H1 (cell line): ENCODE data around the gene ADGRL3. TPM values are rescaled to one million over a fixed set of nuclear protein-coding genes. Genes with fewer than 3 reads are reported as not detected.

Experiments
- CTCF ChIA-PET: fragments of 300-600 bp; sonication (Branson Sonifier 250); formaldehyde crosslinking; loops from one replicate; lab custom pipeline; 2021; ENCODE audit not compliant: partially characterized antibody; lab: Charles Lee
- POLR2A ChIA-PET: fragments of 300-600 bp; sonication (Branson Sonifier 250); formaldehyde crosslinking; loops from one replicate; lab custom pipeline; 2021; ENCODE audit warnings: inconsistent platforms; ENCODE audit not compliant: partially characterized antibody; lab: Charles Lee
- DNase-seq, 2 experiments: peaks; one replicate each; pipeline versions ENCODE4 v3.0.0 to v3.0.0-alpha.2; 2010 to 2022; ENCODE audit warnings: low spot score in 2 of 2, low read depth in 1 of 2, mixed read lengths in 1 of 2
- FAIRE-seq: peaks from 2 replicates; lab custom pipeline; 2011; peaks lifted over from hg19 to GRCh38; lab: Jason Lieb, UNC
- H2AFZ ChIP-seq: 2 replicates; pipeline ENCODE4 v1.8.1; 2012; ENCODE audit warnings: low read length, inconsistent platforms
- H2AK5ac ChIP-seq: 2 replicates; pipeline ENCODE4 v1.6.1; 2013; ENCODE audit warnings: low read depth, low read length
- H2BK120ac ChIP-seq: replicated peaks from 2 replicates; pipeline ENCODE3; 2013; ENCODE audit warnings: low read depth, low read length, inconsistent platforms
- H2BK12ac ChIP-seq: 2 replicates; pipeline ENCODE4 v1.6.1; 2013; ENCODE audit warnings: low read depth, low read length
- H2BK15ac ChIP-seq: 2 replicates; pipeline ENCODE4 v1.6.1; 2013; ENCODE audit warnings: low read length
- H2BK20ac ChIP-seq: 2 replicates; pipeline ENCODE4 v1.6.1; 2013; ENCODE audit warnings: low read length
- H2BK5ac ChIP-seq: 2 replicates; pipeline ENCODE4 v1.6.1; 2013; ENCODE audit warnings: low read depth, low read length
- H3K14ac ChIP-seq: 2 replicates; pipeline ENCODE4 v1.6.1; 2013; ENCODE audit warnings: inconsistent platforms; ENCODE audit not compliant: insufficient read length
- H3K18ac ChIP-seq: 2 replicates; pipeline ENCODE4 v1.6.1; 2013; ENCODE audit warnings: low read length; ENCODE audit errors: extremely low read depth
- H3K23ac ChIP-seq: 2 replicates; pipeline ENCODE4 v1.6.1; 2013; ENCODE audit warnings: inconsistent platforms; ENCODE audit not compliant: insufficient read length
- H3K23me2 ChIP-seq: 2 replicates; pipeline ENCODE4 v1.6.1; 2013; ENCODE audit warnings: low read depth, low read length
- H3K27ac ChIP-seq: 2 replicates; pipeline ENCODE4 v1.6.1; 2011; ENCODE audit warnings: low read depth, low read length, inconsistent platforms
- H3K27me3 ChIP-seq, 4 experiments: replicated peaks in 1 of 4; 1 replicate in 1 of 4; 2 replicates in 3 of 4; pipeline versions ENCODE4 v1.6.1 to v1.8.1; 2011 to 2013; ENCODE audit warnings: low read length in 3 of 4, mild to moderate bottlenecking in 3 of 4, inconsistent platforms in 2 of 4, mixed read lengths in 2 of 4, moderate library complexity in 1 of 4; ENCODE audit not compliant: control insufficient read depth in 3 of 4, insufficient read depth in 3 of 4; ENCODE audit errors: extremely low read depth in 1 of 4
- H3K36me3 ChIP-seq, 4 experiments: 2 replicates each; pipeline versions ENCODE4 v1.6.1 to v1.8.1; 2011 to 2013; ENCODE audit warnings: mild to moderate bottlenecking in 4 of 4, low read length in 3 of 4, moderate library complexity in 2 of 4, control low read depth in 1 of 4, inconsistent platforms in 1 of 4; ENCODE audit not compliant: insufficient read depth in 4 of 4, control insufficient read depth in 2 of 4
- H3K4ac ChIP-seq: replicated peaks from 2 replicates; pipeline ENCODE3; 2013; ENCODE audit warnings: low read length, low read depth, mixed read lengths, inconsistent platforms; ENCODE audit not compliant: insufficient read length
- H3K4me1 ChIP-seq, 4 experiments: replicated peaks in 1 of 4; 1 replicate in 1 of 4; 2 replicates in 3 of 4; pipeline versions ENCODE4 v1.6.1 to v1.8.1; 2011 to 2013; ENCODE audit warnings: low read length in 3 of 4, inconsistent platforms in 2 of 4, mixed read lengths in 1 of 4; ENCODE audit not compliant: insufficient read depth in 4 of 4, control insufficient read depth in 3 of 4
- H3K4me2 ChIP-seq, 2 experiments: 2 replicates each; pipeline versions ENCODE4 v1.6.1 to v1.8.1; 2011 to 2013; ENCODE audit warnings: low read depth in 2 of 2, low read length in 2 of 2, control low read depth in 1 of 2, inconsistent platforms in 1 of 2, mild to moderate bottlenecking in 1 of 2; ENCODE audit not compliant: insufficient read depth in 1 of 2
- H3K4me3 ChIP-seq, 4 experiments: fragments of 200-600, 300-600 bp in 1 of 4; sonication (generic), shearing (Covaris generic), sonication (Bioruptor Twin) in 1 of 4; 2 replicates each; pipeline versions ENCODE4 v1.5.1 to v1.8.1; 2011 to 2016; ENCODE audit warnings: low read length in 4 of 4, low read depth in 3 of 4, control low read depth in 2 of 4, inconsistent platforms in 2 of 4, mild to moderate bottlenecking in 2 of 4, mixed read lengths in 1 of 4, moderate library complexity in 1 of 4; ENCODE audit not compliant: insufficient read depth in 2 of 4; ENCODE audit errors: extremely low read depth in 1 of 4
- H3K56ac ChIP-seq: replicated peaks from 2 replicates; pipeline ENCODE3; 2013; ENCODE audit warnings: low read depth, mild to moderate bottlenecking, mixed read lengths, low read length, inconsistent platforms; ENCODE audit not compliant: insufficient read length
- H3K79me1 ChIP-seq: 2 replicates; pipeline ENCODE4 v1.6.1; 2013; ENCODE audit warnings: low read depth, low read length, control low read depth
- H3K79me2 ChIP-seq, 2 experiments: 2 replicates each; pipeline versions ENCODE4 v1.6.1 to v1.8.1; 2012 to 2013; ENCODE audit warnings: low read length in 2 of 2, mild to moderate bottlenecking in 2 of 2, inconsistent platforms in 1 of 2; ENCODE audit not compliant: insufficient read depth in 2 of 2, control insufficient read depth in 1 of 2
- H3K9ac ChIP-seq, 4 experiments: replicated peaks in 1 of 4; 1 replicate in 1 of 4; 2 replicates in 3 of 4; pipeline versions ENCODE4 v1.6.1 to v1.8.1; 2011 to 2013; ENCODE audit warnings: low read depth in 3 of 4, low read length in 3 of 4, control low read depth in 2 of 4, mild to moderate bottlenecking in 2 of 4, moderate library complexity in 2 of 4, inconsistent platforms in 1 of 4; ENCODE audit errors: extremely low read depth in 1 of 4
- H3K9me3 ChIP-seq, 2 experiments: 2 replicates each; pipeline versions ENCODE4 v1.6.1 to v1.8.1; 2012 to 2013; ENCODE audit warnings: mild to moderate bottlenecking in 2 of 2, moderate library complexity in 2 of 2, control low read depth in 1 of 2, inconsistent platforms in 1 of 2, low read depth in 1 of 2, low read length in 1 of 2, mixed read lengths in 1 of 2; ENCODE audit not compliant: insufficient read depth in 2 of 2
- H4K20me1 ChIP-seq, 2 experiments: replicated peaks in 1 of 2; 2 replicates each; pipeline versions ENCODE3 to v1.8.1; 2011 to 2013; ENCODE audit warnings: inconsistent platforms in 2 of 2, low read length in 2 of 2, mild to moderate bottlenecking in 1 of 2; ENCODE audit not compliant: insufficient read depth in 2 of 2, control insufficient read depth in 1 of 2
- H4K5ac ChIP-seq: 2 replicates; pipeline ENCODE4 v1.6.1; 2013; ENCODE audit warnings: low read length, low read depth, mixed read lengths, inconsistent platforms; ENCODE audit not compliant: insufficient read length
- H4K8ac ChIP-seq: 2 replicates; pipeline ENCODE4 v1.8.0; 2013; ENCODE audit warnings: mild to moderate bottlenecking, moderate library complexity, low read length, inconsistent platforms; ENCODE audit not compliant: insufficient read depth; ENCODE audit errors: extremely low read depth
- H4K91ac ChIP-seq: replicated peaks from 2 replicates; pipeline ENCODE3; 2013; ENCODE audit warnings: low read length, mixed read lengths, inconsistent platforms; ENCODE audit not compliant: insufficient read length
- BCL11A ChIP-seq, 2 experiments: IDR thresholded peaks; one replicate each; pipeline ENCODE4 v1.6.1; 2011; ENCODE audit warnings: low read depth in 2 of 2, low read length in 2 of 2, mild to moderate bottlenecking in 2 of 2
- EGR1 ChIP-seq: IDR thresholded peaks from 2 replicates; pipeline ENCODE4 v1.6.1; 2011; ENCODE audit warnings: low read depth, low read length, borderline replicate concordance
- JUN ChIP-seq: IDR thresholded peaks from 2 replicates; pipeline ENCODE4 v1.6.1; 2011; ENCODE audit warnings: low read depth, mild to moderate bottlenecking, improper control_type of control experiment, low read length
- NANOG ChIP-seq: IDR thresholded peaks from 2 replicates; pipeline ENCODE4 v1.6.1; 2011; ENCODE audit warnings: low read length, low read depth, mild to moderate bottlenecking, inconsistent platforms; ENCODE audit not compliant: insufficient read depth, poor library complexity, severe bottlenecking
- SP1 ChIP-seq: IDR thresholded peaks from 2 replicates; pipeline ENCODE4 v1.6.1; 2011; ENCODE audit warnings: low read depth, low read length
- TAF1 ChIP-seq: IDR thresholded peaks from 2 replicates; pipeline ENCODE4 v1.6.1; 2011; ENCODE audit warnings: mild to moderate bottlenecking, low read depth, low read length
- YY1 ChIP-seq: IDR thresholded peaks from 2 replicates; pipeline ENCODE4 v1.6.1; 2011; ENCODE audit warnings: low read depth, mild to moderate bottlenecking, low read length
- ZNF274 ChIP-seq: IDR thresholded peaks from 2 replicates; pipeline ENCODE4 v1.7.0; 2012; ENCODE audit warnings: low read length, borderline replicate concordance; ENCODE audit errors: extremely low read depth
- WGBS, 2 experiments: shearing (Covaris generic) in 1 of 2; methylation state at CpG; one replicate each; pipeline versions ENCODE4 v1.1.6 to v1.1.7; 2013 to 2015; ENCODE audit warnings: low lambda C conversion rate in 2 of 2, mixed read lengths in 2 of 2, inconsistent platforms in 1 of 2, low coverage in 1 of 2, missing lambda C conversion rate in 1 of 2; ENCODE audit not compliant: insufficient replicate concordance in 2 of 2, insufficient coverage in 1 of 2, insufficient read length in 1 of 2; ENCODE audit errors: extremely low coverage in 1 of 2, missing lambda C conversion rate in 1 of 2; 5-methylcytosine and 5-hydroxymethylcytosine counted together
- polyA plus RNA-seq, 7 experiments: library from polyadenylated mRNA; depleted of rRNA in 3 of 7; stranded (reverse) in 5 of 7; unstranded in 2 of 7; fragments of >200 nt in 5 of 7; fragments of 200-250 nt in 2 of 7; gene quantifications; 1 replicate in 5 of 7; 2 replicates in 1 of 7; 4 replicates in 1 of 7; pipeline versions ENCODE4 v1.2.1 to v1.2.3, GENCODE V29; 2011 to 2013; ENCODE audit warnings: missing spikeins in 2 of 7, mixed read lengths in 2 of 7
- total RNA-seq: library from RNA; stranded (reverse); fragmentation: NEBNext Ultra II Directional; extraction: Animal tissue kit (Norgen Biotek cat#: 25700); gene quantifications from 2 replicates; pipeline ENCODE4 v1.2.1, GENCODE V29; 2021

Gene ADGRL3
- total and polyA plus RNA-seq, 2 of the 8 experiments (the other 6 are each of a cell fraction or from before 2014, with no cell fraction given) = 6.6 to 13.0 TPM

GRCh38 chr4:61933527-61933926, 733.4 kb downstream of the ADGRL3 start:
- H2AFZ ChIP-seq = no peak overlapping the region
- H3K4me1 ChIP-seq = peaks cover 0 to 3% (median 0%) of the 10 kb centered on the region in 4 experiments; a peak in 1 of 7 replicates
- H4K5ac ChIP-seq = no peak overlapping the region
- no peak overlapping the region for H3K14ac ChIP-seq
- FAIRE-seq = no peak
- H3K79me2 ChIP-seq = no peaks in the 10 kb centered on the region
- no peak overlapping the region for H2AK5ac ChIP-seq
- H2BK120ac ChIP-seq = no peak overlapping the region
- no peak overlapping the region for H3K23ac ChIP-seq
- H3K27ac ChIP-seq = no peak overlapping the region
- H3K9me3 ChIP-seq = no peaks in the 10 kb centered on the region
- no peak overlapping the region for H2BK20ac ChIP-seq
- H4K91ac ChIP-seq = no peak overlapping the region
- H3K4me2 ChIP-seq = no peak overlapping the region
- WGBS, 2 experiments = 88% methylated on average over 1 of the region's 1 CpG; no CpG with 5 or more reads in 1 of the 2 experiments
- no peaks in the 10 kb centered on the region for H3K23me2 ChIP-seq
- CTCF ChIA-PET = no interaction called here
- H3K27me3 ChIP-seq = no peaks in the 10 kb centered on the region
- H3K4me3 ChIP-seq = no peak overlapping the region
- no peak overlapping the region for H3K18ac ChIP-seq
- no peak overlapping the region for H3K4ac ChIP-seq
- no peak for DNase-seq
- peaks cover 0 to 2% (median 0%) of the 10 kb centered on the region in 4 experiments; a peak in 1 of 8 replicates for H3K36me3 ChIP-seq
- POLR2A ChIA-PET = interaction anchor here (0.6 kb wide), 1 partner anchor 195 kb away, joined by 3 read pairs; no protein-coding TSS in a partner anchor
- H3K9ac ChIP-seq = no peak overlapping the region
- no peak overlapping the region for H2BK15ac ChIP-seq
- H4K8ac ChIP-seq = no peak overlapping the region
- H2BK5ac ChIP-seq = no peak overlapping the region
- no peaks in the 10 kb centered on the region for H4K20me1 ChIP-seq
- H2BK12ac ChIP-seq = no peak overlapping the region
- H3K79me1 ChIP-seq = no peaks in the 10 kb centered on the region
- no peak overlapping the region for H3K56ac ChIP-seq
- TF ChIP-seq JUN (no peak), NANOG (no peak), TAF1 (no peak), ZNF274 (no peak), SP1 (no peak), EGR1 (no peak), YY1 (no peak), BCL11A (IDR thresholded peaks at IDR 0.05; ENCODE audit: low read depth in 2 of 2, low read length in 2 of 2) (no peak)
